Prostate gland (tissue), 2 donors: ENCODE data around the gene LSMEM2. TPM values are rescaled to one million over a fixed set of nuclear protein-coding genes. Genes with fewer than 3 reads are reported as not detected.

Source experiments
- DNase-seq: peaks from one replicate; pipeline ENCODE4 v3.0.0-alpha.2; 2019; ENCODE audit warnings: low spot score
- H3K27ac ChIP-seq, 2 donors: fragments of 200-600 bp; sonication (generic); 2 replicates each; pipeline ENCODE4 v1.5.1; 2017 to 2019
- H3K27me3 ChIP-seq: fragments of 200-600 bp; sonication (generic); replicated peaks from 2 replicates; pipeline ENCODE4 v1.5.1; 2019; ENCODE audit not compliant: insufficient read depth
- H3K36me3 ChIP-seq, 2 donors: fragments of 200-600 bp; sonication (generic); 1 replicate in 1 of 2; 2 replicates in 1 of 2; pipeline versions ENCODE4 v1.5.1 to v1.8.1; 2017 to 2019
- H3K4me1 ChIP-seq: fragments of 200-600 bp; sonication (generic); replicated peaks from 2 replicates; pipeline ENCODE4 v1.5.1; 2019
- H3K4me3 ChIP-seq, 2 donors: fragments of 200-600 bp; sonication (generic); 2 replicates each; pipeline ENCODE4 v1.5.1; 2017 to 2019
- H3K9me3 ChIP-seq: fragments of 200-600 bp; sonication (generic); 2 replicates; pipeline ENCODE4 v1.5.1; 2017
- CTCF ChIP-seq, 4 experiments: fragments of 200-600 bp in 2 of 4; fragments of 450-650 bp in 2 of 4; sonication (generic) in 2 of 4; IDR thresholded peaks; 1 replicate in 3 of 4; 2 replicates in 1 of 4; pipeline ENCODE4 v1.5.1; 2016 to 2019; ENCODE audit warnings: antibody characterized with exemption in 4 of 4, mild to moderate bottlenecking in 2 of 4, moderate library complexity in 2 of 4
- POLR2A ChIP-seq: fragments of 450-650 bp; IDR thresholded peaks from one replicate; pipeline ENCODE4 v1.6.1; 2016; ENCODE audit warnings: antibody characterized with exemption, mild to moderate bottlenecking
- POLR2AphosphoS5 ChIP-seq: sonication (generic); formaldehyde crosslinking; IDR thresholded peaks from one replicate; pipeline ENCODE4 v1.6.1; 2017; ENCODE audit warnings: antibody characterized with exemption
- WGBS: methylation state at CpG from one replicate; pipeline ENCODE4 v1.1.5; 2018; 5-methylcytosine and 5-hydroxymethylcytosine counted together
- intact Hi-C: fragments of 100-400 bp; cut with DNase I; formaldehyde crosslinking; loops from one replicate; pipeline ENCODE4 v1.14.2; 2022
- total RNA-seq, 2 donors: library from RNA; depleted of rRNA; stranded (reverse); fragments of >200 nt; gene quantifications; one replicate each; pipeline ENCODE4 v1.1.0, GENCODE V29; 2016

Gene LSMEM2
- total RNA-seq, 2 donors from 2014 or later = not detected

DNA sequence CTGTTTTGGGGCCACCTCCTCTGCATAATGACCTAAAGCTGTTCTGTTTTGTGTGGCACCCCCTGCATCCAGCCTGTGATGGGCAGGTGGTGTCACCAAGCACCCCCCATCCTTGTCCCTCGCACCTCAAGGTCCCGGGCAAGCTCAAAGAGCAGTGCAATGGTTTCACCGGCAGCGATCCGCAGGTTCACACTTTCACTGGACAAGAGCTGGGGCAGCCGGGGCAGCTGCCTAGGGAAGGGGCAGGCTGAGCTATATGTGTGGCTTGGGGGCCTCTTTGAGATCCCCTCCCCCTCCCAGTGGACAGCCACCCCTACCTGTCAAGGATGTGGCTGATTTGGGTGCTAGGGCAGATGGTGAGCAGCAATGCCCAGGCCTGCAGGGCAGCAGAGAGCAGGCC lies 10.2 kb downstream of the LSMEM2 start:
- H3K36me3 ChIP-seq = peaks cover 11 to 22% of the 10 kb centered on the region in 2 donors
- no peak overlapping the region for H3K4me3 ChIP-seq
- DNase-seq = no peak
- intact Hi-C loops = loop anchor here (10.0 kb wide), 1 partner anchor 1154 kb away; the partner anchor contains the start of gene LAMB2
- no peaks in the 10 kb centered on the region for H3K9me3 ChIP-seq
- 91% methylated on average over 6 of the region's 6 CpGs for WGBS
- H3K27me3 ChIP-seq = no peaks in the 10 kb centered on the region
- peaks cover 5% of the 10 kb centered on the region for H3K4me1 ChIP-seq
- H3K27ac ChIP-seq = no peak overlapping the region
- TF ChIP-seq POLR2A = no peak

GRCh38 chr3:50290161-50290641 lies 11.3 kb downstream of the LSMEM2 start:
- peaks cover 11 to 22% of the 10 kb centered on the region in 2 donors for H3K36me3 ChIP-seq
- DNase-seq = no peak
- H3K4me3 ChIP-seq = no peak overlapping the region
- no peak overlapping the region for H3K27ac ChIP-seq
- no peaks in the 10 kb centered on the region for H3K27me3 ChIP-seq
- H3K4me1 ChIP-seq = peaks cover 5% of the 10 kb centered on the region
- intact Hi-C loops = no loop called here
- H3K9me3 ChIP-seq = no peaks in the 10 kb centered on the region
- 88% methylated on average over 16 of the region's 16 CpGs for WGBS
- TF ChIP-seq POLR2A (no peak), CTCF (IDR thresholded peaks at IDR 0.05) (no peak), POLR2AphosphoS5 (no peak)

- Histone ChIP-seq H3K36me3 (peaks cover 10 to 22% of the 10 kb centered on the region in 2 donors), H3K4me1 (peaks cover 5% of the 10 kb centered on the region), H3K27ac (peak within 1 kb of the TSS; percentile 86 to 88), H3K4me3 (peak within 1 kb of the TSS; percentile 88 to 92), H3K27me3 (no peaks in the 10 kb centered on the region), H3K9me3 (no peaks in the 10 kb centered on the region)
- peak; percentile 98 for DNase-seq
- intact Hi-C loops = no loop called here
- under 1% methylated on average over 67 of the region's 67 CpGs for WGBS
- TF ChIP-seq POLR2AphosphoS5 = peak; percentile 99
- TF ChIP-seq CTCF (IDR thresholded peaks at IDR 0.05) = peak in 2 of 4 experiments; percentile 9 to 33
- peak; percentile 69 for TF ChIP-seq POLR2A
These were observed 13.5 kb downstream of the LSMEM2 start, which contains the start of gene IFRD2 for GRCh38 chr3:50292159-50293078. TSS of gene IFRD2 (minus strand) at chr3:50292429. CDS start at chr3:50292274, 155 bp downstream.

DNA sequence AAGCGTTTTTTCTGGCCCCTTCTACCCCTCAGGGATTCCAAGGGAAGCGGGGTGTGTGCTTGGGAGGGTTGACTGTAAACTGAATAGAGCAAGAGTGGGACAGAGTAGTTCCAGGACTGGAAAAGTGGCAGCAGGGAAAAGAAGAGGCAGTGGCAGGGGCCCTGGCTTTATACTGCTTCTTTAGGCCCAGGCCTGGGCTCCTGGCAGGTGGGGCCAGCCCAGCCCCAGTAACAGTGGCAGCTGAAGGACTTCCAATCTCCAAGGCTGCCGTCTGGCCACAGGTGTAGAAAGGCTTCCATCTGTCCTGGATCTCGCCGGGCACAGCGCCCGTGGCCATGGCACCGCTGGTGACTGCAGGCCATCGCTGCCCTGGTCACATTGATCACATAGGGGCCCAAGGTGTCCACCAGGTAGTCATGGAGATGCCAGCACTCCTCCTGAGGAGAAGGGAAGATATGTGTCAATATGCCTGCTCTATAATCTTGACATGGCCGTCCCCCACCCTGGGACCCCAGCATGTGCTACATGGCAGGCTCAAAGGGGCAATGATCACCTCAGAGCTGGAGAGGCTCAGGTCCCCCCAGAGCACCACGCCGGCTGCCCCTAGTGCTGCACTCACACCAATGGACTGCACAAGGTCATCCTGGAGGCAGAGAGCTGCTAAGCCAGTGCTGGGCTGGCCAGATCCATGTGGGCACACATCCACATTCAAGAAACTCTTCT lies 14.4 kb downstream of the LSMEM2 start:
- H3K27me3 ChIP-seq = no peaks in the 10 kb centered on the region
- WGBS = 78% methylated on average over 12 of the region's 12 CpGs
- no peak for DNase-seq
- peak overlapping the region; percentile 86 to 88 for H3K27ac ChIP-seq
- intact Hi-C loops = no loop called here
- TF ChIP-seq POLR2A = no peak
- no peak for TF ChIP-seq POLR2AphosphoS5
- TF ChIP-seq CTCF (IDR thresholded peaks at IDR 0.05) = no peak
- no peak overlapping the region for H3K4me3 ChIP-seq
- H3K9me3 ChIP-seq = no peaks in the 10 kb centered on the region
- peaks cover 9% of the 10 kb centered on the region for H3K4me1 ChIP-seq
- peaks cover 5 to 18% of the 10 kb centered on the region in 2 donors for H3K36me3 ChIP-seq

- Histone ChIP-seq H3K9me3 (no peaks in the 10 kb centered on the region), H3K36me3 (peaks cover 5 to 9% of the 10 kb centered on the region in 2 donors), H3K4me3 (no peak overlapping the region), H3K4me1 (peaks cover 16% of the 10 kb centered on the region), H3K27ac (no peak overlapping the region), H3K27me3 (no peaks in the 10 kb centered on the region)
- intact Hi-C loops = no loop called here
- WGBS = 86% methylated on average over 4 of the region's 4 CpGs
- no peak for DNase-seq
- TF ChIP-seq CTCF (IDR thresholded peaks at IDR 0.05) = no peak
- TF ChIP-seq POLR2AphosphoS5 = no peak
- TF ChIP-seq POLR2A = no peak
These were observed 15.2 kb downstream of the LSMEM2 start for GRCh38 chr3:50294089-50294488.
